ENCODE results near the gene MTREX.

The MTREX gene

GRCh38 chr5:55413644-55414043 is 105.9 kb downstream of the MTREX start:
- no peak for TF ChIP-seq CTCF (conservative IDR thresholded peaks at IDR 0.05; ENCODE audit: control insufficient read depth, insufficient read depth, low read depth, low read length)
- H3K4me3 ChIP-seq (ENCODE audit: control insufficient read depth, low read depth, low read length) = no peak overlapping the region

DNA sequence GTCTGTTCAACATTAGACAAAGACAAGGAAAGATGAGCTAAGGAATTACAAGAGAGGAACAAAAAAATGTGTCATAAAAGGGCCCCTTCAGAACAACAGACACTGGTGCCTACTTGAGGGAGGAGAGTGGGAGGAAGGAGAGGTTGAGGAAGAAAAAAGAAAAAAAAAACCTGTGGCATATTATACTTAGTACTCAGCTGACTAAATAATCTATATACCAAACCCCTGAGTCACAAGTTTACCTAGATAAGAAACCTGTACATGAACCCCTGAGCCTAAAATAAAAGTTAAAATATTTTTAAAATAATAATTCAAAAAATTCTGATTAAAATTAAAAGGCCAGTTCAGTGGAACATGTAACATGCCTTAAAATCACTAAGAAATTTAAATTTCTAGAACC is 107.3 kb downstream of the MTREX start:
- TF ChIP-seq CTCF (conservative IDR thresholded peaks at IDR 0.05; ENCODE audit: control insufficient read depth, insufficient read depth, low read depth, low read length) = no peak
- H3K4me3 ChIP-seq (ENCODE audit: control insufficient read depth, low read depth, low read length) = no peak overlapping the region
- no peak for DNase-seq (ENCODE audit: low read depth)

More at GRCh38 chr5:55413644-55414043, 105.9 kb downstream of the MTREX start:
- DNase-seq (ENCODE audit: low read depth) = no peak

GRCh38 chr5:55416306-55416705 is 108.5 kb downstream of the MTREX start:
- TF ChIP-seq CTCF (conservative IDR thresholded peaks at IDR 0.05; ENCODE audit: control insufficient read depth, insufficient read depth, low read depth, low read length) = no peak

GRCh38 chr5:55418994-55419968 is 111.5 kb downstream of the MTREX start:
- TF ChIP-seq CTCF (conservative IDR thresholded peaks at IDR 0.05; ENCODE audit: control insufficient read depth, insufficient read depth, low read depth, low read length) = no peak
- no peak overlapping the region for H3K4me3 ChIP-seq (ENCODE audit: control insufficient read depth, low read depth, low read length)
- peak; percentile 78 for DNase-seq (ENCODE audit: low read depth)

More at GRCh38 chr5:55416306-55416705, 108.5 kb downstream of the MTREX start:
- no peak overlapping the region for H3K4me3 ChIP-seq (ENCODE audit: control insufficient read depth, low read depth, low read length)
- peak; percentile 57 for DNase-seq (ENCODE audit: low read depth)

DNA sequence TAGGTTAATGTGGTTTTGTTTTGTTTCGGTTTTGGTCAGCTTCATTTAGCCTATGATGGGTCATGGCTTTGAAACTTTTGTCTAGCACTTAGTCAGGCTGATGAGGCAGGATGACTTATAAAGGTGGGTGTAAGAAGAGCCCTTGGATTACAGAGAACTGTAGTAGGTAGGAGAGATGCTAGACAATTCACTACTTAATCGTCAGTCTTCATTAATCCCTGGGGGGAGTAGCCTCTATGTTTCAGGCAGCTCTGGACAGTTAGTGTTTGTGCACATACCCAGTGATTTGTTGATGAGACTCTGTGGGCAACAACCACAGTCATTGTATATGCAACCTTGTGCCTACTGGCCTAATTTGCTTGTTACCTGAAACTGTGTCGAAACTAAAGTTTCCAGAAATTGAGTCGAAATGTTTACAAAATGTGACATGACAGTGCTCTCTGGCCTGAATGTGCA is 113.3 kb downstream of the MTREX start:
- TF ChIP-seq CTCF (conservative IDR thresholded peaks at IDR 0.05; ENCODE audit: control insufficient read depth, insufficient read depth, low read depth, low read length) = no peak
- DNase-seq (ENCODE audit: low read depth) = peak; percentile 80
- H3K4me3 ChIP-seq (ENCODE audit: control insufficient read depth, low read depth, low read length) = no peak overlapping the region

DNA sequence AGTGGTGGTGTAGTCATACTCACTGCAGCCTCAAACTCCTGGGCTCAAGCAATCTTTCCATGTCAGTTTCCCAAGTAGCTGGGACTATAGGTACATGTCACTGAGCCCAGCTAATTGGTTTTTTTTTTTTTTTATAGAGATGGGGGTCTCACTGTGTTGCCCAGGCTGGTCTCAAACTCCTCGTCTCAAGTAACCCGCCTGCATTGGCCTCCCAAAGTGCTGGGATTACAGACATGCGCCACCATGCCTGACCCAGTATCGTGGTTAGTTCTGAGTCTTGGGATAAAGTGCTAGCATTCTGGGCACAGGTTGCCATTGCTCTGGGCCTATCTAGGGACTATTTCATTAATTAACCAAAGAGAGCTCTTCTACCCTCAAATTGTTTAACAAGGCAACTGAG is 118.7 kb downstream of the MTREX start:
- no peak for DNase-seq (ENCODE audit: low read depth)
- H3K4me3 ChIP-seq (ENCODE audit: control insufficient read depth, low read depth, low read length) = no peak overlapping the region
- no peak for TF ChIP-seq CTCF (conservative IDR thresholded peaks at IDR 0.05; ENCODE audit: control insufficient read depth, insufficient read depth, low read depth, low read length)

Data from fibroblast of mammary gland (primary cell).